Measurements from ENCODE around the gene MPZL3.

MPZL3 gene

GRCh38 chr11:118229274-118229847 is 22.8 kb downstream of the MPZL3 start:
- DNase-seq: no peak

GRCh38 chr11:118227865-118228785 is 24.0 kb downstream of the MPZL3 start:
- DNase-seq: no peak

GRCh38 chr11:118226781-118227180 is 25.4 kb downstream of the MPZL3 start:
- no peak for DNase-seq

GRCh38 chr11:118226296-118226695 is 25.9 kb downstream of the MPZL3 start:
- no peak for DNase-seq

GRCh38 chr11:118224511-118225188 is 27.5 kb downstream of the MPZL3 start, which contains the start of gene JAML:
JAML (minus strand) TSS chr11:118225011; CDS start chr11:118214866, 10,145 bp downstream.
- DNase-seq: no peak

GRCh38 chr11:118223992-118224391 is 28.2 kb downstream of the MPZL3 start:
- no peak for DNase-seq

GRCh38 chr11:118223570-118223969 is 28.6 kb downstream of the MPZL3 start:
- no peak for DNase-seq

GRCh38 chr11:118222437-118222836 is 29.7 kb downstream of the MPZL3 start:
- DNase-seq: no peak

GRCh38 chr11:118221419-118221818 is 30.7 kb downstream of the MPZL3 start:
- DNase-seq: no peak

GRCh38 chr11:118219732-118220131 is 32.4 kb downstream of the MPZL3 start:
- DNase-seq: no peak

GRCh38 chr11:118219244-118219643 is 32.9 kb downstream of the MPZL3 start:
- no peak for DNase-seq

GRCh38 chr11:118217575-118217974 is 34.6 kb downstream of the MPZL3 start:
- DNase-seq: no peak

GRCh38 chr11:118216621-118217481 is 35.3 kb downstream of the MPZL3 start:
- no peak for DNase-seq

GRCh38 chr11:118215765-118216164 is 36.4 kb downstream of the MPZL3 start:
- no peak for DNase-seq

- DNase-seq: no peak
These were observed 36.9 kb downstream of the MPZL3 start for GRCh38 chr11:118215262-118215661.

- DNase-seq: no peak
These were observed 37.8 kb downstream of the MPZL3 start for GRCh38 chr11:118214210-118214914.

- DNase-seq: no peak
These were observed 38.4 kb downstream of the MPZL3 start for GRCh38 chr11:118213781-118214180.

- no peak for DNase-seq
These were observed 39.0 kb downstream of the MPZL3 start for GRCh38 chr11:118213201-118213600.

- DNase-seq: no peak
These were observed 39.4 kb downstream of the MPZL3 start for GRCh38 chr11:118212781-118213191.

- DNase-seq: no peak
These were observed 39.9 kb downstream of the MPZL3 start for GRCh38 chr11:118212131-118212725.

- no peak for DNase-seq
These were observed 41.2 kb downstream of the MPZL3 start for GRCh38 chr11:118211006-118211405.

- DNase-seq: no peak
These were observed 41.8 kb downstream of the MPZL3 start for GRCh38 chr11:118210323-118210722.
